Right renal pelvis (tissue), 4 donors: ENCODE results near the gene CCDC136. TPM values are rescaled to one million over a fixed set of nuclear protein-coding genes. Genes with fewer than 3 reads are reported as not detected.

ENCODE experiments used
- DNase-seq, 4 donors: peaks; one replicate each; pipeline ENCODE4 v3.0.0-alpha.2; 2013; ENCODE audit warnings: low read depth in 4 of 4, low spot score in 3 of 4, missing footprints in 1 of 4
- polyA plus RNA-seq, 4 donors: library from polyadenylated mRNA; unstranded; fragments of 120-200 nt; gene quantifications; one replicate each; pipeline ENCODE4 v1.2.1, GENCODE V29; 2013; ENCODE audit not compliant: insufficient read length in 4 of 4

The CCDC136 gene
- polyA plus RNA-seq, 4 donors, result 12.3 to 15.6 (median 13.2) TPM

DNA sequence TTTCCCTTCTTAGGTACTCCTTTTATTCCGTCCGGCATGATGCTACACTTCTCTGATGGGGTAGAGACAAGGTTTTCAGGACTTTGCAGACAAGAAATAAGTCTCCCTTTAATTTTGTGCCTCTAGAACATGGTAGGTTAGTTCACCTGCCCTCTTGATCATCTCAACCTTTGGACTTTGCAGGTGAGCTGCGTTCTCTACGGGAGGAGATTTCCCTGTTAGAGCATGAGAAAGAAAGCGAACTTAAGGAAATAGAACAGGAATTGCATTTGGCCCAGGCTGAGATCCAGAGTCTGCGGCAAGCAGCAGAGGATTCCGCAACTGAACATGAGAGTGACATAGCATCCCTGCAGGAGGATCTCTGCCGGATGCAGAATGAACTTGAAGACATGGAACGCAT, 9.2 kb downstream of the CCDC136 start:
- DNase-seq, result no peak

- no peak for DNase-seq
These were observed 10.1 kb downstream of the CCDC136 start for GRCh38 chr7:128801667-128802418.

- DNase-seq, result no peak
These were observed 12.7 kb downstream of the CCDC136 start for GRCh38 chr7:128804484-128804883.

GRCh38 chr7:128805225-128805624, 13.5 kb downstream of the CCDC136 start:
- DNase-seq, result no peak

- no peak for DNase-seq
These were observed 15.4 kb downstream of the CCDC136 start for GRCh38 chr7:128807191-128807590.

DNA sequence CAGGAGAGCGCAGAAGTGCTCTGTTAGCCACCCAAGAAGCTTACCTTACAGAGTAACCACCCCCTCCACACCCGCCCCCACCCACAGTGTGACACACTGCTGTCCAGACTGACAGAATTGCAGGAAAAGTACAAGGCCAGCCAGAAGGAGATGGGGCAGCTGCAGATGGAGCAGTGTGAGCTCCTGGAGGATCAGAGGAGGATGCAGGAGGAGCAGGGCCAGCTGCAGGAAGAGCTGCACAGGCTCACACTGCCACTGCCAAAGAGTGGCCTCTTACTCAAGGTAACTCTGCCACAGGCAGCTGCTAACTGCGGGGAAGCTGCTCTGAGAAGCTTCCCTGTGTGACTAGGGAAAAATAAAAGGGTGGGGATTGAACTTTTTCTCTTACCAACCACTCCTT, 17.6 kb downstream of the CCDC136 start:
- DNase-seq, result no peak

DNA sequence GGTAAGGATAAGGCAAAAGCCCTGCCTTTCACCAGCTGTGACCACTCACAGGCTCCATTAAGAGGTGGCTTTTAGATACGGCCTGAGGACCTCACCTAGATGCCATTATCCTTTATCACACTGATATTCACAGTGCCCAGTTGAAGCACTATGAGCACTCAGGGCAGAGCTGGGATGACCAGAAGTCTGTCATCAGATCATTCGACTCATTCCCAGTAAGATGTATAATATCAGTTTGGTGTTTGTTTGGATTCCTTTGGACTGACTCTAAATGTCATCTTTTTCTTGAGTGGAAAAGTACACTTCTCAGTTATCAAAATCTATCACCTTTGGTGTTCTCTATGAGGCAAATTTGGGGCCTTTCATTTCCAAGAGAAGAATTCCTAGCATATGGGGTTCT, 18.7 kb downstream of the CCDC136 start:
- DNase-seq, result no peak

GRCh38 chr7:128810997-128811396, 19.2 kb downstream of the CCDC136 start:
- no peak for DNase-seq

- DNase-seq, result no peak
These were observed 20.1 kb downstream of the CCDC136 start for GRCh38 chr7:128811631-128812430.

GRCh38 chr7:128812514-128813168, 20.9 kb downstream of the CCDC136 start:
- no peak for DNase-seq

GRCh38 chr7:128814499-128814898, 22.7 kb downstream of the CCDC136 start:
- no peak for DNase-seq

DNA sequence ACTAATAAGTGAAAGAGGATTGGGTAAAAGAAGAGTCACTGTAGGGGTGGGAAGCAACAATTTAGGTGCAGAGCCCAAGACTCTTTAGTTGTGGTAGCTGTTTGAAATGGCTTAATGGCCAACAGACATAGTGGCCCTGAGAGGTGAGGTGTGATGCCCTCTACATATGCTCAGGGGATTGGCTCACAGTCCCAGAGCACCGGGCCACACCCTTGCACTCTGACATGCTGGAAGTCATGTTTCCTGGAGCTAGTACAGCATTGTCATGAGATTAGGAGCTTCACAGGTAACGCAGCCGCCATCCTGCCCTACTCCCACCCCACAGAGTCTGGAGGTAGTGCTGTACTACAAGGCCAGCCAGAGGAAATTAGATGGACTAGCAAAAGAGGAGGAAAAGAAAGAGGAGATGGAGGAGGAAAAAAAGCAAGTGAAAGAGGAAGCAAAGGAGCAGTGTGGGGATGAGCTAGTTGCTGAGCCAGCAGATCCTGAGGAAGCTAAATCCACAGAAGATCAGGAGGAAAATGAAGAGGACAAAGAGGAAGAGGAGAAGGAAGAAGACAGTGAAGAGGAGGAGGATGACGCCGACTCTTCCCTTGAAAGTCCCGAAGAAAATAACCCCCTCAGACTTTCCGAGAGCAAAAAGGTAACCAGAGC, 23.6 kb downstream of the CCDC136 start:
- DNase-seq, result no peak

GRCh38 chr7:128818694-128819093, 26.9 kb downstream of the CCDC136 start:
- no peak for DNase-seq

DNA sequence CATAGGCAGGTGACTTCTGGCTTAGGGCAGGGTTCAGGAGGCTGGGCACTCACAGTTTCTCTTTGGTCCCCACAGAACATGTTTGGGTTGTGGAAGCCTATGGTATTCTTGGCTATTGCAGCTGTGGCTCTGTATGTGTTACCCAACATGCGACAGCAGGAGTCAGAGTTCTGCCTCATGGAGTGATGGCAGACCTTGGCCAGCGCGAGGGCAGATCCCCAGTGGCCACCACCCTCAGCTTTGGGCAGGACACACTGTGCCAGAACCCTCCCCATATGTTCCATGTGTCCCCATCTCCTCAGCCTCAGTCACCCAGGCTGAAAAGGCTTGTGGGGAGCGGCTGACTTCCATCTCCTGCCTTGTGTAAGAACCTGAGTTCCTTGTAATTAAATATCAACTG, 30.0 kb downstream of the CCDC136 start:
- no peak for DNase-seq

DNA sequence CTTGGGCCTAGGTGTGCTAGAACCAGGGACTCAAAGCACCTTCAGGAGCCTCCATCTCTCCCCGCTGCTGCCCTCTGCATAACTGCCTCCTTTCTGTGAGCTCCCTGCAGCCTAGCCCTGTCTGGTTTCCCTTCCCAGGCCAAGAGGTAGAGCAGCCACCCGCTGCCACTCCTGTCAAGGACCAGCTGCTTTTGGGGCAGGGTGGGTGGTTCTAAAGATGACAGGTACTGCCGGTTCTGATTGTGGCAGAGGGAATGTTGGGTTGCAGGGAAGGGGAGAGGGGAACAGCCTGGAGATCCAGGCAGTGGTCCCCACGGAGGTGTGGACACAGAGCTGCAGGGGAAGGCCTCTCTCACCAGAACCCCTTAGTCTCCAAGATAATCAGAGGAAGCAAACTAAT, 34.7 kb downstream of the CCDC136 start:
- DNase-seq, result no peak

- no peak for DNase-seq
These were observed 35.1 kb downstream of the CCDC136 start for GRCh38 chr7:128826916-128827247.

- DNase-seq, result no peak
These were observed 35.6 kb downstream of the CCDC136 start for GRCh38 chr7:128827248-128827958.

GRCh38 chr7:128827971-128828711, 36.4 kb downstream of the CCDC136 start:
- no peak for DNase-seq

GRCh38 chr7:128829391-128830166, 37.8 kb downstream of the CCDC136 start:
- no peak for DNase-seq
